Activated CD8-positive, alpha-beta T cell treated with anti-CD3 and anti-CD28 coated beads for 36 hours (primary cell): ENCODE results near the gene CEBPA. TPM values are rescaled to one million over a fixed set of nuclear protein-coding genes. Genes with fewer than 3 reads are reported as not detected.

ENCODE experiments used
- ATAC-seq: fragments of 200-7000 bp; cut with Tn5 transposase; one replicate; pipeline ENCODE4 v1.10.0; 2021; ENCODE audit warnings: mild to moderate bottlenecking, moderate library complexity
- CTCF ChIA-PET: fragments of 350-600 bp; sonication (Branson Sonifier 250); formaldehyde crosslinking; loops from one replicate; lab custom pipeline; 2021; ENCODE audit warnings: antibody characterized with exemption; lab: Charles Lee
- POLR2A ChIA-PET: fragments of 350-600 bp; sonication (Branson Sonifier 250); formaldehyde crosslinking; loops from one replicate; lab custom pipeline; 2021; ENCODE audit warnings: antibody characterized with exemption; lab: Charles Lee
- DNase-seq: peaks from one replicate; pipeline ENCODE4 v3.0.0-alpha.2; 2020
- H3K27ac Mint-ChIP-seq: one replicate; pipeline ENCODE4 v1.8.0; 2021; ENCODE audit warnings: mild to moderate bottlenecking, mixed read lengths
- H3K27me3 Mint-ChIP-seq: one replicate; pipeline ENCODE4 v1.8.0; 2021; ENCODE audit warnings: mixed read lengths
- H3K36me3 Mint-ChIP-seq: one replicate; pipeline ENCODE4 v1.8.0; 2021; ENCODE audit warnings: low read depth, mixed read lengths
- H3K4me1 Mint-ChIP-seq: one replicate; pipeline ENCODE4 v1.8.0; 2021; ENCODE audit warnings: low read depth, mixed read lengths
- H3K4me3 Mint-ChIP-seq: one replicate; pipeline ENCODE4 v1.8.0; 2021; ENCODE audit warnings: mild to moderate bottlenecking, moderate library complexity, mixed read lengths
- H3K9me3 Mint-ChIP-seq: one replicate; pipeline ENCODE4 v1.8.0; 2021; ENCODE audit warnings: mixed read lengths
- intact Hi-C: fragments of 100-400 bp; cut with micrococcal nuclease; formaldehyde crosslinking; loops from one replicate; pipeline ENCODE4 v1.10.0; 2022
- total RNA-seq, 2 experiments: library from RNA; stranded (reverse); gene quantifications; one replicate each; pipeline ENCODE4 v1.2.3, GENCODE V29; 2021
- TF ChIP-seq, protein P1 (sequence below): fragments of 200-600 bp; IDR thresholded peaks from one replicate; pipeline ENCODE4 v1.8.0; 2022; ENCODE audit warnings: antibody characterized with exemption, mild to moderate bottlenecking

Gene CEBPA
- total RNA-seq, 2 experiments from 2014 or later: 0.34 to 0.45 TPM

- no peak for DNase-seq
- intact Hi-C loops: no loop called here
- ATAC-seq: no peak
- no peaks in the 10 kb centered on the region for H3K27me3 Mint-ChIP-seq
- H3K9me3 Mint-ChIP-seq: peaks cover 5% of the 10 kb centered on the region
- no peaks in the 10 kb centered on the region for H3K4me1 Mint-ChIP-seq
- ChIA-PET POLR2A (no interaction called here), CTCF (no interaction called here)
- TF ChIP-seq, protein P1, sequence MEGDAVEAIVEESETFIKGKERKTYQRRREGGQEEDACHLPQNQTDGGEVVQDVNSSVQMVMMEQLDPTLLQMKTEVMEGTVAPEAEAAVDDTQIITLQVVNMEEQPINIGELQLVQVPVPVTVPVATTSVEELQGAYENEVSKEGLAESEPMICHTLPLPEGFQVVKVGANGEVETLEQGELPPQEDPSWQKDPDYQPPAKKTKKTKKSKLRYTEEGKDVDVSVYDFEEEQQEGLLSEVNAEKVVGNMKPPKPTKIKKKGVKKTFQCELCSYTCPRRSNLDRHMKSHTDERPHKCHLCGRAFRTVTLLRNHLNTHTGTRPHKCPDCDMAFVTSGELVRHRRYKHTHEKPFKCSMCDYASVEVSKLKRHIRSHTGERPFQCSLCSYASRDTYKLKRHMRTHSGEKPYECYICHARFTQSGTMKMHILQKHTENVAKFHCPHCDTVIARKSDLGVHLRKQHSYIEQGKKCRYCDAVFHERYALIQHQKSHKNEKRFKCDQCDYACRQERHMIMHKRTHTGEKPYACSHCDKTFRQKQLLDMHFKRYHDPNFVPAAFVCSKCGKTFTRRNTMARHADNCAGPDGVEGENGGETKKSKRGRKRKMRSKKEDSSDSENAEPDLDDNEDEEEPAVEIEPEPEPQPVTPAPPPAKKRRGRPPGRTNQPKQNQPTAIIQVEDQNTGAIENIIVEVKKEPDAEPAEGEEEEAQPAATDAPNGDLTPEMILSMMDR: no peak
- H3K4me3 Mint-ChIP-seq: no peak overlapping the region
- H3K36me3 Mint-ChIP-seq: no peaks in the 10 kb centered on the region
- H3K27ac Mint-ChIP-seq: no peak overlapping the region
Measured at GRCh38 chr19:33250500-33250899, 51.8 kb downstream of the CEBPA start.

Other genes with a start within 250 kb of the CEBPA start
- 1 to 10 TPM; 4.9 to 5.3 TPM for gene RHPN2, start 237.6 kb downstream of the CEBPA start, total RNA-seq
- 1 to 10 TPM; 8.7 to 9.6 TPM for gene GPATCH1, start 221.4 kb downstream of the CEBPA start, total RNA-seq
- not detected for gene WDR88, start 170.4 kb downstream of the CEBPA start, total RNA-seq
- under 1 TPM; 0.27 to 0.31 TPM for gene LRP3, start 108.2 kb downstream of the CEBPA start, total RNA-seq
- gene SLC7A10, start 76.7 kb downstream of the CEBPA start, total RNA-seq: not detected
- 10 to 100 TPM; 28.3 to 30.1 TPM for gene CEBPG, start 71.2 kb upstream of the CEBPA start, total RNA-seq
- 10 to 100 TPM; 32.6 to 34.6 TPM for gene PEPD, start 219.3 kb upstream of the CEBPA start, total RNA-seq